ENCODE results near the gene DOC2B.

The DOC2B gene

DNA sequence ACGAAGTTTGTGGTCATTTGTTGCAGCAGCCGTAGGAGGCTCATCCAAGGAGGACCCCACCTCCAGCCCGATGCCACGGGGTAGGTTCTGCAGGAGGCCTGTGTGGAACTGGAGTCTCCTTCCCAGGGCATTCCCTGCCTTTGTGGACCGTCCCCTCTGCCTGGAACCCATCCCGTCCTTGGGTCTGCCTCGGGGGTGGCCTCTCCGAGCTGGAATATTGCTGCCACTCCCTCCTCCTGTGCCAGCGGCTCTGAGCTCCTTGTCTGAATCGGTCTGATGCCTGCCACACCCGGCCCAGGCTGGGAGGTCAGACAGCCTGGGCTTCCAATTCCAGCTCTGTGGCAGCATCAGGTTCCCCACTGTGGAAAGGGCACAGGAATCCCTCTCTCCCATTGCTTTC is 18.8 kb downstream of the DOC2B start:
- no peak for DNase-seq (ENCODE audit: low read depth)

DNA sequence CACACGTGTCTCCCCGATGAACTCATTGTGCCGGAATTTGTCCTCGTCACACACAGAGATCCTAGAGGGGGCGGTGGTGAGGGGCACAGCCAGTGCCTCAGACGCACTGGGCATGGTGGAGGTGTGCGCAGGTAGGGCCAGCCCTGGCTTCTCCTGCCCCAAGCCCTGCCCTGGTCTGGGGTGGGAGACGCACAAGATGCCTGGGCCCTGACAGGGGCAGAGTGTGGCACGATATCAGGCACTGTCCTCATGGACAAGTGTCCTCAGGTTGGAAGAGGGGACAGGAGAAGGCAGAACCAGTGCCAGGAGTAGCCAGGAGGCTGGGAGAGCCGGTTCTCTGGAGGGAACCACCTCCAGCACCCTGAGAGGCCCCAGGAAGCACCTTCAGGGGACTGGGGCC is 20.0 kb downstream of the DOC2B start:
- DNase-seq (ENCODE audit: low read depth): no peak

DNA sequence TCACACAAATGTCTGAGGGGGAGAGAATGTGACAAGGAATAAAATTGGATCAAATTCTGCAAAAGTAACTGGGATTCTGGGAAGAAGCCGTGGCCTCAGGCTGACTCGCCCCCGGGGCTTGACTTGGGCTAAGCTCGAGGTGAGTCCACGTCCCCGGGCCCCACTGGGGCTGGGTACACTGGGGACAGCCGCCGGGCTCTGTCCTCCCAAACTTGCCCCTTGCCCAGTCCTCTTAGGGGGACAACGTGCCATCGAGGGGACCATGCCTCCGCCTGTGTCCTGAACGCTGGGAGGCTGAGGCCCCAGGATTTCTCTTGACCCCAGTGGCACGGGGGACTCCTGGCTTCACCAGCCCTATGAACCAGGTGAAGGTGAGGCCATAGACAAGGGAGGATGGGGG is 21.1 kb downstream of the DOC2B start:
- DNase-seq (ENCODE audit: low read depth): no peak

- no peak for DNase-seq (ENCODE audit: low read depth)
These were observed 21.8 kb downstream of the DOC2B start for GRCh38 chr17:159609-160008.

DNA sequence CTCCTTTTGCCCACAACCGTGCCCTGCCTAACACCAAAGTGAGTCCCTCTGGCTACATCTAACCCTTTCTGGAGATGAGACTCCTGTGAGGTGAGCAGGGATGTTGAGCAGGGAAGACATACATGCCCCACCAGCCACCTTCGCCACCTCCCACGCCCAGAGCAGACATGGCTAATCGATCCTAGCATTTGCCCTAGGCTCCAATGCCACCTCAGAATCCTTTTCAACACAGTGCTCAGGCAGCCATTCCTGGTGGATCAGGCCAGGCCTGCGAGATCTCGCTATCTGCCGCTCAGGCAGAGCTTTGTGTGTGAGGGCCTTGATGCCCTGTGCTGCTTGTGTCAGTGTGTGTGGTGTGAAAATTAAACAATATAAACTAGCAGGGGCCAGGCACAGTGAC is 23.1 kb downstream of the DOC2B start:
- DNase-seq (ENCODE audit: low read depth): no peak

- no peak for DNase-seq (ENCODE audit: low read depth)
These were observed 23.5 kb downstream of the DOC2B start for GRCh38 chr17:157901-158300.

GRCh38 chr17:156946-157345 is 24.5 kb downstream of the DOC2B start:
- no peak for DNase-seq (ENCODE audit: low read depth)

GRCh38 chr17:156094-156621 is 25.3 kb downstream of the DOC2B start:
- no peak for DNase-seq (ENCODE audit: low read depth)

GRCh38 chr17:155576-155975 is 25.9 kb downstream of the DOC2B start:
- no peak for DNase-seq (ENCODE audit: low read depth)

DNA sequence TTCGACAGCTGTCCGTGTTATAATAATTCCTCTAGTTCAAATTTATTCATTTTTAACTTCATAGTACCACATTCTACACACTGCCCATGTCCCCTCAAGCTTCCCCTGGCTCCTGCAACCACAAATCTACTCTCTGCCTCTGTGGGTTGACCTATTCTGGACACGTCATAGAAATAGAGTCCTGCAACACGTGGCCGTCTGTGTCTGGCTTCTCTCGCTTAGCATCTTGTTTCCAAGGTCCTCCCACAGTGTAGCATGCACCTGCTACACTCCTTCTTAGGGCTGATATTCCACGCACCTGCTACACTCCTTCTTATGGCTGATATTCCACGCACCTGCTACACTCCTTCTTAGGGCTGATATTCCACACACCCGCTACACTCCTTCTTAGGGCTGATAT is 27.6 kb downstream of the DOC2B start:
- no peak for DNase-seq (ENCODE audit: low read depth)

- no peak for DNase-seq (ENCODE audit: low read depth)
These were observed 28.5 kb downstream of the DOC2B start for GRCh38 chr17:152860-153420.

- DNase-seq (ENCODE audit: low read depth): no peak
These were observed 29.3 kb downstream of the DOC2B start for GRCh38 chr17:151886-152859.

DNA sequence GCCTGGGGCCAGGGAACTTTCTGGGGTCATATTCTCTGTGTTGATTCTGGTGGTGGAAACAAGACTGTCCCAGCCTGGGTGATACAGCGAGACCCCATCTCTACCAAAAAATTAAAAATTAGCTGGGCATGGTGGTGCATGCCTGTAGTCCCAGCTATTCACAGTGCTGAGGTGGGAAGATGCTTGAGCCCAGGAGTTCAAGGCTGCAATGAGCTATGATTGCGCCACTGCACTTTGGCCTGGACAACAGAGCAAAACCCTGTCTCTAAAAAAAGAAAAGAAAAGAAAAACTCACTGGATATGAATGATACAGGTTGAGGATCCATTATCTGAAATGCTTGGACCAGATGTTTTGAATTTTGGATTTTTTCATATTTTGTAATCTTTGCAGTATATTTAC is 30.4 kb downstream of the DOC2B start:
- DNase-seq (ENCODE audit: low read depth): no peak

GRCh38 chr17:149897-150584 is 31.4 kb downstream of the DOC2B start:
- DNase-seq (ENCODE audit: low read depth): no peak

GRCh38 chr17:149231-149630 is 32.2 kb downstream of the DOC2B start:
- DNase-seq (ENCODE audit: low read depth): no peak

GRCh38 chr17:148757-149156 is 32.7 kb downstream of the DOC2B start:
- DNase-seq (ENCODE audit: low read depth): no peak

GRCh38 chr17:147796-148740 is 33.4 kb downstream of the DOC2B start:
- no peak for DNase-seq (ENCODE audit: low read depth)

DNA sequence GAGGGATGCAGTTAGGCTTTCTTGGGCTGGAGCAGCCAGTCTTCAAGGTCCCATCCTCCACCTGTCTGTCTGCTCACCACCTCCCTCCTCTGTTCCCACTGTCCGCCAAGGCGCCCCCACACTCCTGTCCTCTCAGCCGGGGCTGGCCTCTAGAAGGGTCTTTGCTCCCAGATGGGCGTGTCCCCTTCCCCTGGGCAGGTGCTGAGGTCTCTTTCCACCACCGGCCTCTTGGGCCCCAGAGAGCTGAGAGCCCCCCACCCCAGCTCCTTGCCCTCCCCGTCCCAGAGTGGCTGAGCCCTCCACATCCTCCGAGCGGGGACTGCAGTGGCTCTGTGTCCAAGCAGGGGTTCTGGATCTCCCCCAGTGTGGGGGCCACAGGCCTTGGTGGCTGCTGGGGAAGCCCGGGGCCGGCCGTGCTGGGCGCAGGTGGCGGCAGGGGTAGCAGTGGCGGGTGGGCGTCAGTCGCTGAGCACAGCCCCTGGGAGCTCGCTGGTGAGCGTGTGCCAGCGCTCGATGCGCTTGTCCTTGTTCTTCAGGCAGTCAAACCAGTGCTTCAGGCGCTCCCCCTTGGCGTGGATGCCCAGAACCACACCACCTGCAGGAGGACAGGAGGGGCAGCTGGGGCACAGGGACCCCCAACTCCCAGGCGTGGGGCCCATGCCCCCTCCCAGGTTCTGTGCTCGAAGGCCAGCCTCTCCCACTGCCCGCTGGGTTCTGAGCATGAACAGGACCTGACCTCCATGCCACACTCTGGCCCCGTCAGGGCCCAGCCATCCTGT is 34.3 kb downstream of the DOC2B start:
- DNase-seq (ENCODE audit: low read depth): no peak

DNA sequence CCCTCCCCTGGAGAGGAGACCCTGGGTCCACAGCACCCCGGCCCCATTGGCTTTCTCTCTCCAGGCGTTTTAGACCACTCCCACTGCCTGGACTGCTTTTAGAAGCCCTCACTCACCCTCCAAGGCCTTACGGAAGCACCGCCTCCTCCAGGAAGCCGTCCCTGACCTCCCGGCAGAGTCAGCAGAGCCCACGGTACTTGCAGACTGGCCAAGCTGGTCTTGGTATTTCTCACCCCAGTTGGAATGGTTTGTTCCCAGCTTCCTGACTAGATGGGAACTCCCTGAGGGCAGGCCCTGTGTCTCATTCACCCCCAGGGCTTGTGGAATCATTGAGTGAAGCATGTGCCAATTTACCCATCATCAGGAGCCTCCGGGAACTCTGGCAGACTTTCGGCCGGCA is 34.9 kb downstream of the DOC2B start:
- no peak for DNase-seq (ENCODE audit: low read depth)

DNA sequence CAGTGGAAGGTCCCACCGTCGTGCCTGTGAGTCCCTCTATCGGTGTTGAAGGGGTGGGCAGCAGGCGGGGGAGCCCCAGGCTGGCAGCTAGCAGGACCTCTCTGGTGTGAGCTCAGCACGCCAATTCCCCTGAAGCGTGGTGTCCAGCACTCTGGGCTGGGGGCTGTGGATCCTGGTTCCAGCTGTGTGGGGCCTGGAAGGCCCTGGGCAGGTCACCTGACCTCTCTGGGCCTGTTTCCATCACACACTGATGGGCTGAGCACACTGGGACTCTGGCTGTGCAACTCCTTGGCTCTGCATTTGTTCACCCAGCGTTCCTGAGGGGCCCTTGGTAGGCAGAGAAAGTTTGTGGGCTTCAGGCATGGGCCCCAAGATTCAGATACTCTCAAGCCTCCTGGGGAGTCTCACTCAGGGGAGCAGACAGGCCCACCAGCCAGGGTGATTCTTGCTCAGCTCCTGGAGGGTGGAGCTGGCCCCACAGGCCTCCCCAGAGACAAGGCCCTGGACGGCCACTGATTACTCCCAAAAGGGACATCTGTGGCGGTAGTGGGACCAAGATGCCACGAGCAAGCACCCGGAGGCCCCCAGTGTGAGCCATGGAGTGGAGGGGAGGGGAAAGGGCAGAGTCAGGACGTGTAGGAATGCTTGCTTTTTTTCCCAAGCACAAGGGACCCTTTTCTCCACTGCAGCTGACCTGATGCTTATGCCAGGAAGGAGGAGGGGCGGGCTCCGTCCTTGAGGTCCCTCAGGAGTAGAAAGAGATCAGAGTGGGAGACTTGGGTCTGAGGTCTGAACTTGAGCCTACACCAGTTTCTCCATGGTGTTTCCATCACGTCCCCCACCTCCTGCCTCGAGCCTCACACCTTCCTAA is 35.5 kb downstream of the DOC2B start:
- DNase-seq (ENCODE audit: low read depth): no peak

Measured in GM04503 (cell line).